Measurements from ENCODE around the gene PSMB1.
"Not testable (repeated sequence)": the region's sequence is repeated elsewhere in the genome, so short reads cannot be mapped to it uniquely, and the experiment has no call there.

DNA sequence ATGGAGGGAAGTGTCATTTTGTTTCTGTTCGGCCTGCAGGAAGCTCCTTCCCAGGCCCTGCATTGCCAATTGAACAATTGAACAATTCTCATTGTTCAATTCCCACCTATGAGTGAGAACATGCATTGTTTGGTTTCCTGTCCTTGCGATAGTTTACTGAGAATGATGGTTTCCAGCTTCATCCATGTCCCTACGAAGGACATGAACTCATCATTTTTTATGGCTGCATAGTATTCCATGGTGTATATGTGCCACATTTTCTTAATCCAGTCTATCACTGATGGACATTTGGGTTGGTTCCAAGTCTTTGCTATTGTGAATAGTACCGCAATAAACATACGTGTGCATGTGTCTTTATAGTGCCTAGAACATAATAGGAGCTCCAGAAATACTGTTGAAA, 25.1 kb downstream of the PSMB1 start:
- TF ChIP-seq, protein P1, sequence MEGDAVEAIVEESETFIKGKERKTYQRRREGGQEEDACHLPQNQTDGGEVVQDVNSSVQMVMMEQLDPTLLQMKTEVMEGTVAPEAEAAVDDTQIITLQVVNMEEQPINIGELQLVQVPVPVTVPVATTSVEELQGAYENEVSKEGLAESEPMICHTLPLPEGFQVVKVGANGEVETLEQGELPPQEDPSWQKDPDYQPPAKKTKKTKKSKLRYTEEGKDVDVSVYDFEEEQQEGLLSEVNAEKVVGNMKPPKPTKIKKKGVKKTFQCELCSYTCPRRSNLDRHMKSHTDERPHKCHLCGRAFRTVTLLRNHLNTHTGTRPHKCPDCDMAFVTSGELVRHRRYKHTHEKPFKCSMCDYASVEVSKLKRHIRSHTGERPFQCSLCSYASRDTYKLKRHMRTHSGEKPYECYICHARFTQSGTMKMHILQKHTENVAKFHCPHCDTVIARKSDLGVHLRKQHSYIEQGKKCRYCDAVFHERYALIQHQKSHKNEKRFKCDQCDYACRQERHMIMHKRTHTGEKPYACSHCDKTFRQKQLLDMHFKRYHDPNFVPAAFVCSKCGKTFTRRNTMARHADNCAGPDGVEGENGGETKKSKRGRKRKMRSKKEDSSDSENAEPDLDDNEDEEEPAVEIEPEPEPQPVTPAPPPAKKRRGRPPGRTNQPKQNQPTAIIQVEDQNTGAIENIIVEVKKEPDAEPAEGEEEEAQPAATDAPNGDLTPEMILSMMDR (IDR thresholded peaks at IDR 0.05), result not testable (repeated sequence)
- TF ChIP-seq EZH2 (IDR thresholded peaks at IDR 0.05), result not testable (repeated sequence)
